Psoas muscle (tissue), 8 donors: ENCODE measurements around the gene TGM2. TPM values are rescaled to one million over a fixed set of nuclear protein-coding genes. Genes with fewer than 3 reads are reported as not detected.

ENCODE experiments used
- ATAC-seq, 4 donors: fragments of 200-7000 bp; cut with Tn5 transposase; one replicate each; pipeline ENCODE4 v1.9.1; 2020; ENCODE audit warnings: moderate library complexity in 3 of 4, mild to moderate bottlenecking in 2 of 4
- DNase-seq, 2 donors: peaks; one replicate each; pipeline ENCODE4 v3.0.0-alpha.2; 2020
- H3K27ac ChIP-seq: fragments of 200-600 bp; one replicate; pipeline ENCODE4 v1.8.0; 2022
- H3K27me3 ChIP-seq, 3 donors: fragments of 200-600 bp in 1 of 3; one replicate each; pipeline versions ENCODE4 v1.6.1 to v1.8.0; 2013 to 2022; ENCODE audit warnings: low read length in 2 of 3, mild to moderate bottlenecking in 2 of 3, moderate library complexity in 1 of 3; ENCODE audit not compliant: insufficient read depth in 3 of 3
- H3K36me3 ChIP-seq, 2 donors: fragments of 200-600 bp in 1 of 2; one replicate each; pipeline versions ENCODE4 v1.6.1 to v1.8.0; 2013 to 2022; ENCODE audit warnings: low read depth in 1 of 2, mild to moderate bottlenecking in 1 of 2, moderate library complexity in 1 of 2; ENCODE audit not compliant: insufficient read depth in 1 of 2
- H3K4me1 ChIP-seq: fragments of 200-600 bp; one replicate; pipeline ENCODE4 v1.8.0; 2022
- H3K4me3 ChIP-seq: fragments of 200-600 bp; one replicate; pipeline ENCODE4 v1.8.0; 2022; ENCODE audit warnings: mild to moderate bottlenecking
- H3K9me3 ChIP-seq: fragments of 200-600 bp; one replicate; pipeline ENCODE4 v1.8.0; 2022
- CTCF ChIP-seq: fragments of 200-600 bp; IDR thresholded peaks from one replicate; pipeline ENCODE4 v1.8.0; 2022; ENCODE audit warnings: antibody characterized with exemption
- WGBS, 3 donors: extraction: QIAGEN DNeasy Blood & Tissue Kit; methylation state at CpG; one replicate each; pipeline versions ENCODE4 v1.1.6 to v1.1.7; 2013; 5-methylcytosine and 5-hydroxymethylcytosine counted together
- intact Hi-C, 2 donors: fragments of 100-400 bp; cut with DNase I; formaldehyde crosslinking; loops; one replicate each; pipeline versions ENCODE4 v1.11.0 to v1.14.2; 2022
- polyA plus RNA-seq, 3 donors: library from polyadenylated mRNA; stranded (reverse); fragments of 200-250 nt; gene quantifications; one replicate each; pipeline ENCODE4 v1.2.3, GENCODE V29; 2013
- total RNA-seq, 4 donors: library from RNA; stranded (reverse); fragmentation: NEBNext Ultra II Directional in 2 of 4; extraction: Animal tissue kit (Norgen Biotek cat#: 25700) in 2 of 4; gene quantifications; one replicate each; pipeline versions ENCODE4 v1.2.1 to v1.2.4, GENCODE V29; 2021 to 2023
- donor health status: healthy with polysubstance abuse.
- donor health status: DM: no; HTN: no; CAD: no; lungs with moderate emphysema.
- donor health status: Bipolar disorder and iron deficiency.
- donor health status: healthy.
- donor health status: DM: yes; HTN: yes; CAD: no.
- donor health status: DM: no; HTN: no; CAD: no.
- donor health status: DM: no; HTN: no; CAD: no.
- donor health status: DM: yes; HTN: yes; CAD: no.

The TGM2 gene
- total and polyA plus RNA-seq, 7 donors, result 23.6 to 235 (median 117) TPM

GRCh38 chr20:38134427-38135270, 30.4 kb downstream of the TGM2 start:
- H3K36me3 ChIP-seq, result peaks cover 0 to 78% of the 10 kb centered on the region in 2 donors
- DNase-seq, result peak in 1 of 2 donors; percentile 51
- intact Hi-C loops, result no loop called here
- H3K4me1 ChIP-seq, result no peaks in the 10 kb centered on the region
- no peaks in the 10 kb centered on the region for H3K9me3 ChIP-seq
- no peak for TF ChIP-seq CTCF
- no peak overlapping the region for H3K4me3 ChIP-seq
- H3K27me3 ChIP-seq, result no peaks in the 10 kb centered on the region
- ATAC-seq, result peak in 1 of 4 donors; percentile 17
- 61 to 65% (median 65%) methylated on average over 9 of the region's 9 CpGs for WGBS, 3 donors
- peak overlapping the region; percentile 16 for H3K27ac ChIP-seq

- no peak for ATAC-seq
- no peak for DNase-seq
- WGBS, 3 donors, result 85 to 88% (median 86%) methylated on average over 10 of the region's 10 CpGs
- H3K27ac ChIP-seq, result no peak overlapping the region
- H3K4me1 ChIP-seq, result no peaks in the 10 kb centered on the region
- H3K9me3 ChIP-seq, result no peaks in the 10 kb centered on the region
- intact Hi-C loops, result loop anchor here in 1 of 2 donors (1.0 kb wide), 1 partner anchor 15 kb away; no protein-coding TSS in a partner anchor
- TF ChIP-seq CTCF, result no peak
- no peaks in the 10 kb centered on the region for H3K27me3 ChIP-seq
- H3K36me3 ChIP-seq, result peaks cover 0 to 70% of the 10 kb centered on the region in 2 donors
- no peak overlapping the region for H3K4me3 ChIP-seq
Observed at GRCh38 chr20:38133680-38134426, 31.2 kb downstream of the TGM2 start.

DNA sequence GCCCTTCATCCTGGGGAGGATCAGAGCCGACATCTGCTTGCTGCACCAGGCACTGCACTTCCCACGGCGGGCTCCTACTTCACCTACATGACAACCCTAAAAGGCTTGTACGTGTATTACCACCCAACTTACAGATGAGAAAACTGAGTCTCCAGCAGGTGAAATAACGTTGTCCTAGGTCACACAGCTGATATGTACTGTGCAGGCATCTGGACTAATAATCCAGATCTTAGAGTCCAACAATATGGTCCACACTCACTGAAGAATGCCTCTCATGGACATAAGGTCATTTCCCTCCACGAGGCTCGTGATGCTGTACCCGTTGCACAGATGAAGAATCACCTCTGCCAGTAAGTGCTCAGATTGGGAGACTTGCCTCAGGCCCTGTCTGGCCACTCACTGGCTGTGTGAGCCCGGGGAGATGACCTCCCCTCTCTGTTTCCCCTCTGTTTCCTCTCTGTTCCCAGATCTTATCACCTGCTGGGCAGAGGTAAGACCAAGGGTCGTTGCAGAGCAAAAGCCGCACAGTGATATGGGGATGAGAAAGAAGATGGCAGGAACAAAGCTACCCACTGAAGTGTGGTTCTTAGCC, 32.1 kb downstream of the TGM2 start:
- no peaks in the 10 kb centered on the region for H3K27me3 ChIP-seq
- ATAC-seq, result no peak
- H3K27ac ChIP-seq, result no peak overlapping the region
- TF ChIP-seq CTCF, result no peak
- H3K4me1 ChIP-seq, result no peaks in the 10 kb centered on the region
- DNase-seq, result no peak
- H3K4me3 ChIP-seq, result no peak overlapping the region
- H3K9me3 ChIP-seq, result no peaks in the 10 kb centered on the region
- 84 to 89% (median 85%) methylated on average over 11 of the region's 11 CpGs for WGBS, 3 donors
- H3K36me3 ChIP-seq, result peaks cover 0 to 61% of the 10 kb centered on the region in 2 donors
- intact Hi-C loops, result loop anchor here in 1 of 2 donors (1.0 kb wide), 1 partner anchor 16 kb away; no protein-coding TSS in a partner anchor

GRCh38 chr20:38132156-38132909, 32.7 kb downstream of the TGM2 start:
- WGBS, 3 donors, result 93 to 94% (median 93%) methylated on average over 24 to 26 of the region's 26 CpGs
- no peak for TF ChIP-seq CTCF
- Histone ChIP-seq H3K27me3 (no peaks in the 10 kb centered on the region), H3K4me1 (peaks cover under 1% of the 10 kb centered on the region), H3K4me3 (no peak overlapping the region), H3K36me3 (peaks cover 0 to 55% of the 10 kb centered on the region in 2 donors), H3K9me3 (no peaks in the 10 kb centered on the region), H3K27ac (no peak overlapping the region)
- DNase-seq, result peak in 1 of 2 donors; percentile 34
- intact Hi-C loops, result no loop called here
- ATAC-seq, result no peak
